ENCODE measurements around the gene ARHGAP24. TPM values are rescaled to one million over a fixed set of nuclear protein-coding genes. Genes with fewer than 3 reads are reported as not detected.

The ARHGAP24 gene
- total RNA-seq, 4 donors from 2014 or later = 41.6 to 71.2 (median 62.0) TPM

GRCh38 chr4:85595098-85595775 lies 120.3 kb downstream of the ARHGAP24 start:
- Histone ChIP-seq H3K36me3 (no peaks in the 10 kb centered on the region), H3K4me3 (no peak overlapping the region), H3K9me3 (no peaks in the 10 kb centered on the region), H3K27ac (peak overlapping the region in 2 of 4 donors; percentile 23 to 30), H3K27me3 (no peaks in the 10 kb centered on the region), H3K4me1 (peaks cover 0 to 12% (median 0%) of the 10 kb centered on the region in 4 donors)
- TF ChIP-seq CTCF (IDR thresholded peaks at IDR 0.05) (no peak), EP300 (IDR thresholded peaks at IDR 0.05) (no peak), POLR2A (IDR thresholded peaks at IDR 0.05) (no peak)
- no peak for DNase-seq (ENCODE audit: low spot score in 2 of 2)
- 77 to 80% methylated on average over 6 of the region's 6 CpGs for WGBS, 2 donors

- H3K9me3 ChIP-seq = no peaks in the 10 kb centered on the region
- H3K4me1 ChIP-seq = peaks cover 0 to 15% (median 0%) of the 10 kb centered on the region in 4 donors
- 45 to 53% methylated on average over 1 of the region's 1 CpG for WGBS, 2 donors
- no peaks in the 10 kb centered on the region for H3K36me3 ChIP-seq
- H3K4me3 ChIP-seq = no peak overlapping the region
- TF ChIP-seq CTCF (IDR thresholded peaks at IDR 0.05) (no peak), POLR2A (IDR thresholded peaks at IDR 0.05) (no peak), EP300 (IDR thresholded peaks at IDR 0.05) (no peak)
- no peak for DNase-seq (ENCODE audit: low spot score in 2 of 2)
- H3K27me3 ChIP-seq = no peaks in the 10 kb centered on the region
- H3K27ac ChIP-seq = peak overlapping the region in 2 of 4 donors; percentile 26 to 30
These were observed 121.0 kb downstream of the ARHGAP24 start for GRCh38 chr4:85595796-85596559.

- Histone ChIP-seq H3K27ac (no peak overlapping the region), H3K4me1 (peaks cover 0 to 33% (median 2%) of the 10 kb centered on the region in 4 donors), H3K4me3 (no peak overlapping the region), H3K9me3 (no peaks in the 10 kb centered on the region), H3K27me3 (no peaks in the 10 kb centered on the region), H3K36me3 (no peaks in the 10 kb centered on the region)
- TF ChIP-seq EP300 (IDR thresholded peaks at IDR 0.05) (no peak), CTCF (IDR thresholded peaks at IDR 0.05) (no peak), POLR2A (IDR thresholded peaks at IDR 0.05) (no peak)
- WGBS, 2 donors = 83 to 93% methylated on average over 1 of the region's 1 CpG
- no peak for DNase-seq (ENCODE audit: low spot score in 2 of 2)
These were observed 124.0 kb downstream of the ARHGAP24 start for GRCh38 chr4:85598936-85599335.

- no peak for TF ChIP-seq POLR2A (IDR thresholded peaks at IDR 0.05)
- TF ChIP-seq CTCF (IDR thresholded peaks at IDR 0.05) = no peak
- TF ChIP-seq EP300 (IDR thresholded peaks at IDR 0.05) = no peak
- peaks cover 0 to 34% (median 2%) of the 10 kb centered on the region in 4 donors for H3K4me1 ChIP-seq
These were observed 125.6 kb downstream of the ARHGAP24 start for GRCh38 chr4:85600501-85600900.

More at GRCh38 chr4:85600501-85600900, 125.6 kb downstream of the ARHGAP24 start:
- Histone ChIP-seq H3K27me3 (no peaks in the 10 kb centered on the region), H3K9me3 (no peaks in the 10 kb centered on the region), H3K36me3 (no peaks in the 10 kb centered on the region), H3K27ac (peak overlapping the region in 2 of 4 donors; percentile 24 to 37), H3K4me3 (no peak overlapping the region)
- WGBS, 2 donors = 39 to 50% methylated on average over 4 of the region's 4 CpGs
- no peak for DNase-seq (ENCODE audit: low spot score in 2 of 2)
